Astrocyte of the spinal cord (primary cell): Measurements from ENCODE around the gene TTC16.

Source experiments
- DNase-seq: peaks from one replicate; pipeline ENCODE4 v3.0.0; 2011; ENCODE audit warnings: low read depth, low spot score
- H3K4me3 ChIP-seq: 2 replicates; pipeline ENCODE4 v1.5.1; 2011; ENCODE audit warnings: low read depth, mild to moderate bottlenecking, low read length, moderate library complexity
- CTCF ChIP-seq: IDR thresholded peaks from 2 replicates; pipeline ENCODE4 v1.5.1; 2012; ENCODE audit warnings: low read depth, mild to moderate bottlenecking, low read length, inconsistent platforms
- in situ Hi-C: cut with HindIII; loops from 2 replicates; pipeline ENCODE4 v1.10.0; 2017; ENCODE audit warnings: low sequenced_read_pairs

Gene TTC16

GRCh38 chr9:127730799-127731410, 15.0 kb downstream of the TTC16 start:
- in situ Hi-C loops: no loop called here
- DNase-seq: no peak
- no peak for TF ChIP-seq CTCF
- no peak overlapping the region for H3K4me3 ChIP-seq

GRCh38 chr9:127731938-127732337, 16.1 kb downstream of the TTC16 start:
- in situ Hi-C loops: no loop called here

GRCh38 chr9:127732444-127732843, 16.6 kb downstream of the TTC16 start:
- no peak overlapping the region for H3K4me3 ChIP-seq
- TF ChIP-seq CTCF: no peak
- no peak for DNase-seq
- in situ Hi-C loops: no loop called here

More at GRCh38 chr9:127731938-127732337, 16.1 kb downstream of the TTC16 start:
- H3K4me3 ChIP-seq: no peak overlapping the region
- no peak for TF ChIP-seq CTCF
- no peak for DNase-seq

- in situ Hi-C loops: no loop called here
- no peak for TF ChIP-seq CTCF
Measured at GRCh38 chr9:127733614-127734013, 17.7 kb downstream of the TTC16 start.

GRCh38 chr9:127734247-127734746, 18.4 kb downstream of the TTC16 start:
- DNase-seq: no peak

More at GRCh38 chr9:127733614-127734013, 17.7 kb downstream of the TTC16 start:
- H3K4me3 ChIP-seq: no peak overlapping the region
- no peak for DNase-seq

GRCh38 chr9:127734747-127735529, 19.1 kb downstream of the TTC16 start, which contains the start of gene TOR2A:
TOR2A (minus strand) TSS chr9:127735294; CDS start chr9:127735270, 24 bp downstream.
- TF ChIP-seq CTCF: peak; percentile 93
- in situ Hi-C loops: no loop called here
- peak within 1 kb of the TSS; percentile 52 for H3K4me3 ChIP-seq
- DNase-seq: peak; percentile 98

More at GRCh38 chr9:127734247-127734746, 18.4 kb downstream of the TTC16 start:
- H3K4me3 ChIP-seq: peak overlapping the region; percentile 52
- TF ChIP-seq CTCF: no peak
- in situ Hi-C loops: no loop called here
